GM19240 (cell line): ENCODE measurements around the gene ABHD3.
"Not testable (repeated sequence)": the region's sequence is repeated elsewhere in the genome, so short reads cannot be mapped to it uniquely, and the experiment has no call there.

Source experiments
- DNase-seq: peaks from one replicate; pipeline ENCODE4 v3.0.0; 2011; ENCODE audit warnings: low spot score; ENCODE audit not compliant: insufficient read length

Gene ABHD3

GRCh38 chr18:21652073-21652472 is 52.5 kb downstream of the ABHD3 start:
- no peak for DNase-seq

- DNase-seq = no peak
Observed at GRCh38 chr18:21650311-21650710, 54.3 kb downstream of the ABHD3 start.

GRCh38 chr18:21640375-21640774 is 64.2 kb downstream of the ABHD3 start:
- not testable (repeated sequence) for DNase-seq

GRCh38 chr18:21638822-21639221 is 65.8 kb downstream of the ABHD3 start:
- DNase-seq = no peak

- DNase-seq = no peak
Observed at GRCh38 chr18:21636769-21637168, 67.8 kb downstream of the ABHD3 start.

- DNase-seq = no peak
Observed at GRCh38 chr18:21634588-21635199, 69.9 kb downstream of the ABHD3 start.

- DNase-seq = no peak
Observed at GRCh38 chr18:21632393-21632792, 72.2 kb downstream of the ABHD3 start.

GRCh38 chr18:21629089-21629832 is 75.3 kb downstream of the ABHD3 start:
- no peak for DNase-seq

GRCh38 chr18:21621640-21622039 is 82.9 kb downstream of the ABHD3 start:
- not testable (repeated sequence) for DNase-seq

GRCh38 chr18:21612125-21613039 is 92.2 kb downstream of the ABHD3 start, which contains the start of gene SNRPD1:
TSS of gene SNRPD1 (plus strand) at chr18:21612314. CDS start at chr18:21612430, 116 bp downstream.
- peak; percentile 76 for DNase-seq

GRCh38 chr18:21611401-21612124 is 93.0 kb downstream of the ABHD3 start:
- DNase-seq = not testable (repeated sequence)

- no peak for DNase-seq
Observed at GRCh38 chr18:21605213-21605612, 99.4 kb downstream of the ABHD3 start.

GRCh38 chr18:21604671-21605070 is 99.9 kb downstream of the ABHD3 start:
- no peak for DNase-seq

- DNase-seq = no peak
Observed at GRCh38 chr18:21602299-21602587, 102.3 kb downstream of the ABHD3 start.
